Measurements from ENCODE around the gene NANP.
A peak's percentile ranks its signal among the peaks of the same experiment; 100 is the strongest.
"Not testable (repeated sequence)": the region's sequence is repeated elsewhere in the genome, so short reads cannot be mapped to it uniquely, and the experiment has no call there.

The NANP gene

DNA sequence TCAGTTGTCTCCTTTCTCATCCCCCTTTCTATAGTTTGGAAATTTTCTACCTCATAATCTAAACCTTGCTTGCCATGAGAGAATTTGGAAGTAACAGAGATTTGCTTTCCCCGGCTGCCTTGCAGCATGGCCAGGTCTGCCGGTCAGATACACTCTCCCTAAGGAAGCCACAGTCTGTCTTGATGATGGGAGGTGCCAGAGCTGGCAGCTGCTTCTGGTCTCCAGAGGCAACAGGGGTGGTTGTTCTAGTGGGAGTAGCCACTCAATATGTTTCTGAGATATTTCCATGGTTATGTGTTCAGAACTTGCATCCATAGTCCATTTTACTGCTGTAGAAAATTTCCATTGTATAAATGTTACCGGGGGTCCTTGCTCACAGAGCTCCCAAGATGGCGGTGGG, 33.0 kb downstream of the NANP start:
- H2BK5ac ChIP-seq (ENCODE audit: low read length); H2BK15ac ChIP-seq (ENCODE audit: low read length); H2AK5ac ChIP-seq (ENCODE audit: low read depth, low read length); DNase-seq (ENCODE audit: low spot score); H2BK12ac ChIP-seq (ENCODE audit: low read length); H3K23ac ChIP-seq (ENCODE audit: low read depth, low read length, poor library complexity); H3K9ac ChIP-seq (ENCODE audit: low read depth, low read length, poor library complexity); H3K36me3 ChIP-seq (replicated peaks in 1 of 2; ENCODE audit: control insufficient read depth in 2 of 2, insufficient read depth in 2 of 2, low read length in 2 of 2); H2BK120ac ChIP-seq (ENCODE audit: low read depth, low read length); H2AFZ ChIP-seq (ENCODE audit: low read length); H4K91ac ChIP-seq (ENCODE audit: low read depth, low read length, poor library complexity); H3K4me3 ChIP-seq (ENCODE audit: low read length in 2 of 2); H3K14ac ChIP-seq (ENCODE audit: low read length); H3K9me3 ChIP-seq (replicated peaks in 1 of 2; ENCODE audit: control insufficient read depth in 2 of 2, insufficient read depth in 1 of 2, low read depth in 1 of 2, low read length in 2 of 2); H3K27me3 ChIP-seq (ENCODE audit: control insufficient read depth in 3 of 3, insufficient read depth in 3 of 3, low read depth in 1 of 3, low read length in 3 of 3); H3K4me1 ChIP-seq (ENCODE audit: control insufficient read depth in 2 of 2, insufficient read depth in 1 of 2, low read depth in 1 of 2, low read length in 2 of 2); H4K8ac ChIP-seq (ENCODE audit: low read depth, low read length); H3K18ac ChIP-seq (ENCODE audit: low read length); H3K4me2 ChIP-seq (ENCODE audit: insufficient read depth, low read length, poor library complexity, severe bottlenecking); H3K27ac ChIP-seq (replicated peaks; ENCODE audit: low read length); H3K79me1 ChIP-seq (ENCODE audit: low read depth, low read length); H3K4ac ChIP-seq (ENCODE audit: low read length): not testable (repeated sequence)
- WGBS, 2 donors (ENCODE audit: extremely low coverage in 2 of 2, insufficient read length in 2 of 2, insufficient replicate concordance in 1 of 2), result no CpG with 5 or more reads among the region's 4 CpGs

DNA sequence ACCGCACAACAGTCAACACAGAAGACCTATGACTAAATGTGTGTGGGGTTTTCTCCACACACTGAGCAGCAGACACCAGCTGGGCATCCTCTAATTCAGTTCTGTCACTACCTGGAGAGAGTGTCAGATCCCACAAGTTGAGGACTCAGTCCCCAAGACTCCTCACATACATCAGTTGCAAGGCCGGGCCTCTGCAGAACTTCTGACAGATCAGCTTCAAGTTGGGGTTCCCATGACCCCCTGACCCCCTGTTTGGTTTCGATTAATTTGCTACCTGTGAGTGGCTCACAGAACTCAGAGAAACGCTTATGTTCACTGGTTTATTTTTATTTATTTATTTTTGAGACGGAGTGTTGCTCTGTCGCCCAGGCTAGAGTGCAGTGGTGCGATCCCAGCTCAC, 35.3 kb downstream of the NANP start:
- no peak overlapping the region for H2AFZ ChIP-seq (ENCODE audit: low read length)
- no peak overlapping the region for H3K27ac ChIP-seq (replicated peaks; ENCODE audit: low read length)
- H3K4me1 ChIP-seq (ENCODE audit: control insufficient read depth in 2 of 2, insufficient read depth in 1 of 2, low read depth in 1 of 2, low read length in 2 of 2), result peaks cover 3 to 4% of the 10 kb centered on the region in 2 donors
- H3K4me3 ChIP-seq (ENCODE audit: low read length in 2 of 2), result no peak overlapping the region
- H2BK12ac ChIP-seq (ENCODE audit: low read length), result no peak overlapping the region
- no peak overlapping the region for H3K23ac ChIP-seq (ENCODE audit: low read depth, low read length, poor library complexity)
- H2BK15ac ChIP-seq (ENCODE audit: low read length), result no peak overlapping the region
- H3K4ac ChIP-seq (ENCODE audit: low read length), result no peak overlapping the region
- H3K18ac ChIP-seq (ENCODE audit: low read length), result no peak overlapping the region
- no peak overlapping the region for H2BK120ac ChIP-seq (ENCODE audit: low read depth, low read length)
- no peak overlapping the region for H2AK5ac ChIP-seq (ENCODE audit: low read depth, low read length)
- no peak overlapping the region for H2BK5ac ChIP-seq (ENCODE audit: low read length)
- H3K14ac ChIP-seq (ENCODE audit: low read length), result no peak overlapping the region
- no peak overlapping the region for H4K8ac ChIP-seq (ENCODE audit: low read depth, low read length)
- no peaks in the 10 kb centered on the region for H3K27me3 ChIP-seq (ENCODE audit: control insufficient read depth in 3 of 3, insufficient read depth in 3 of 3, low read depth in 1 of 3, low read length in 3 of 3)
- H3K9me3 ChIP-seq (replicated peaks in 1 of 2; ENCODE audit: control insufficient read depth in 2 of 2, insufficient read depth in 1 of 2, low read depth in 1 of 2, low read length in 2 of 2), result no peaks in the 10 kb centered on the region
- no CpG with 5 or more reads among the region's 7 CpGs for WGBS, 2 donors (ENCODE audit: extremely low coverage in 2 of 2, insufficient read length in 2 of 2, insufficient replicate concordance in 1 of 2)
- no peak overlapping the region for H3K9ac ChIP-seq (ENCODE audit: low read depth, low read length, poor library complexity)
- peaks cover 2% of the 10 kb centered on the region for H3K79me1 ChIP-seq (ENCODE audit: low read depth, low read length)
- H3K4me2 ChIP-seq (ENCODE audit: insufficient read depth, low read length, poor library complexity, severe bottlenecking), result no peak overlapping the region
- H4K91ac ChIP-seq (ENCODE audit: low read depth, low read length, poor library complexity), result no peak overlapping the region
- no peak for DNase-seq (ENCODE audit: low spot score)
- no peaks in the 10 kb centered on the region for H3K36me3 ChIP-seq (replicated peaks in 1 of 2; ENCODE audit: control insufficient read depth in 2 of 2, insufficient read depth in 2 of 2, low read length in 2 of 2)

DNA sequence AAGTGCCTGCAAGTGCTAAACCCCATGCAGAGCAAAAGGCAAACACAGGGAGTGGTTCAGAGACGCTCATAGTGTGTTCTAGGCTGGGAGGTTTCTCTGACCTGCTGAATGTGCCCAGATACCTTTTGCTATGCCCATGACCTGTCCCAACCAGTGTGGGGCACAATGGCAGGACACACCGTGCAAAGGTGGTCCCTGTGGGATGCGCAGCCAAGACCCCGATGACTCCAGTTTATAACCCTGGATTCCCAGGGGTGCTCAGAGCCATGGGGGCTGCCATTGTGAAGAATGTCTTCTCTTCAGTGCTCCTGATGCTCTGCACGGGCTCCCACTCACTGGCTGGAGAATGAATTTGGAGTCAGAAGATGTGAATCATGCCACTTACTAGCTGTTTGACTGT, 36.3 kb downstream of the NANP start:
- no peak overlapping the region for H3K4me2 ChIP-seq (ENCODE audit: insufficient read depth, low read length, poor library complexity, severe bottlenecking)
- WGBS, 2 donors (ENCODE audit: extremely low coverage in 2 of 2, insufficient read length in 2 of 2, insufficient replicate concordance in 1 of 2), result no CpG with 5 or more reads among the region's 5 CpGs
- H2AK5ac ChIP-seq (ENCODE audit: low read depth, low read length), result no peak overlapping the region
- no peak overlapping the region for H2AFZ ChIP-seq (ENCODE audit: low read length)
- no peak overlapping the region for H2BK15ac ChIP-seq (ENCODE audit: low read length)
- no peak overlapping the region for H2BK12ac ChIP-seq (ENCODE audit: low read length)
- H4K8ac ChIP-seq (ENCODE audit: low read depth, low read length), result no peak overlapping the region
- peak overlapping the region in 1 of 2 donors; percentile 35 for H3K4me3 ChIP-seq (ENCODE audit: low read length in 2 of 2)
- no peak overlapping the region for H3K23ac ChIP-seq (ENCODE audit: low read depth, low read length, poor library complexity)
- DNase-seq (ENCODE audit: low spot score), result no peak
- H3K4ac ChIP-seq (ENCODE audit: low read length), result no peak overlapping the region
- H3K9me3 ChIP-seq (replicated peaks in 1 of 2; ENCODE audit: control insufficient read depth in 2 of 2, insufficient read depth in 1 of 2, low read depth in 1 of 2, low read length in 2 of 2), result no peaks in the 10 kb centered on the region
- H3K4me1 ChIP-seq (ENCODE audit: control insufficient read depth in 2 of 2, insufficient read depth in 1 of 2, low read depth in 1 of 2, low read length in 2 of 2), result peaks cover under 1 to 2% of the 10 kb centered on the region in 2 donors
- H3K36me3 ChIP-seq (replicated peaks in 1 of 2; ENCODE audit: control insufficient read depth in 2 of 2, insufficient read depth in 2 of 2, low read length in 2 of 2), result no peaks in the 10 kb centered on the region
- no peak overlapping the region for H3K27ac ChIP-seq (replicated peaks; ENCODE audit: low read length)
- no peak overlapping the region for H3K9ac ChIP-seq (ENCODE audit: low read depth, low read length, poor library complexity)
- H3K79me1 ChIP-seq (ENCODE audit: low read depth, low read length), result peaks cover 2% of the 10 kb centered on the region
- no peaks in the 10 kb centered on the region for H3K27me3 ChIP-seq (ENCODE audit: control insufficient read depth in 3 of 3, insufficient read depth in 3 of 3, low read depth in 1 of 3, low read length in 3 of 3)
- H2BK120ac ChIP-seq (ENCODE audit: low read depth, low read length), result no peak overlapping the region
- H2BK5ac ChIP-seq (ENCODE audit: low read length), result no peak overlapping the region
- H4K91ac ChIP-seq (ENCODE audit: low read depth, low read length, poor library complexity), result no peak overlapping the region
- H3K14ac ChIP-seq (ENCODE audit: low read length), result no peak overlapping the region
- no peak overlapping the region for H3K18ac ChIP-seq (ENCODE audit: low read length)

DNA sequence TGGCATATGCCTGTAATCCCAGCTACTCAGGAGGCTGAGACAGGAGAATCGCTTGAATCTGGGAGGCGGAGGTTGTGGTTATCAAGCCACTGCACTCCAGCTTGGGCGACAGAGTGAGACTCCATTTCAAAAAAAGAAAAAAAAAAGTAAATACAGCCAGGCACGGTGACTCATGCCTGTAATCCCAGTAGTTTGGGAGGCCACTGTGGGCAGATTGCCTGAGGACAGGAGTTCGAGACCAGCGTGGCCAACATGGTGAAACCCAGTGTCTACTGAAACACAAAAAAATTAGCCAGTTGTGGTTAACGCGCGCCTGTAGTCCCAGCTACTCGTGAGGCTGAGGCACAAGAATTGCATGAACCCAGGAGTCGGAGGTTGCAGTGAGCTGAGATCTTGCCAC, 36.9 kb downstream of the NANP start:
- DNase-seq (ENCODE audit: low spot score), result no peak
- Histone ChIP-seq H3K4ac (ENCODE audit: low read length) (no peak overlapping the region), H3K4me1 (ENCODE audit: control insufficient read depth in 2 of 2, insufficient read depth in 1 of 2, low read depth in 1 of 2, low read length in 2 of 2) (peaks cover 2% of the 10 kb centered on the region in 2 donors), H2BK15ac (ENCODE audit: low read length) (no peak overlapping the region), H2BK120ac (ENCODE audit: low read depth, low read length) (no peak overlapping the region), H3K14ac (ENCODE audit: low read length) (no peak overlapping the region), H3K27me3 (ENCODE audit: control insufficient read depth in 3 of 3, insufficient read depth in 3 of 3, low read depth in 1 of 3, low read length in 3 of 3) (no peaks in the 10 kb centered on the region), H3K27ac (replicated peaks; ENCODE audit: low read length) (no peak overlapping the region), H3K9me3 (replicated peaks in 1 of 2; ENCODE audit: control insufficient read depth in 2 of 2, insufficient read depth in 1 of 2, low read depth in 1 of 2, low read length in 2 of 2) (no peaks in the 10 kb centered on the region), H2AK5ac (ENCODE audit: low read depth, low read length) (no peak overlapping the region), H3K9ac (ENCODE audit: low read depth, low read length, poor library complexity) (no peak overlapping the region), H3K23ac (ENCODE audit: low read depth, low read length, poor library complexity) (no peak overlapping the region), H4K8ac (ENCODE audit: low read depth, low read length) (no peak overlapping the region), H3K4me3 (ENCODE audit: low read length in 2 of 2) (no peak overlapping the region), H3K4me2 (ENCODE audit: insufficient read depth, low read length, poor library complexity, severe bottlenecking) (no peak overlapping the region), H3K36me3 (replicated peaks in 1 of 2; ENCODE audit: control insufficient read depth in 2 of 2, insufficient read depth in 2 of 2, low read length in 2 of 2) (peaks cover 0 to 4% of the 10 kb centered on the region in 2 donors), H3K18ac (ENCODE audit: low read length) (no peak overlapping the region), H2BK5ac (ENCODE audit: low read length) (no peak overlapping the region), H4K91ac (ENCODE audit: low read depth, low read length, poor library complexity) (no peak overlapping the region), H2AFZ (ENCODE audit: low read length) (no peak overlapping the region), H2BK12ac (ENCODE audit: low read length) (no peak overlapping the region), H3K79me1 (ENCODE audit: low read depth, low read length) (peaks cover 2% of the 10 kb centered on the region)
- WGBS, 2 donors (ENCODE audit: extremely low coverage in 2 of 2, insufficient read length in 2 of 2, insufficient replicate concordance in 1 of 2), result no CpG with 5 or more reads among the region's 11 CpGs
